ENCODE results near the gene NUCB2.
A peak's percentile ranks its signal among the peaks of the same experiment; 100 is the strongest.
"Not testable (repeated sequence)": the region's sequence is repeated elsewhere in the genome, so short reads cannot be mapped to it uniquely, and the experiment has no call there.

The NUCB2 gene

DNA sequence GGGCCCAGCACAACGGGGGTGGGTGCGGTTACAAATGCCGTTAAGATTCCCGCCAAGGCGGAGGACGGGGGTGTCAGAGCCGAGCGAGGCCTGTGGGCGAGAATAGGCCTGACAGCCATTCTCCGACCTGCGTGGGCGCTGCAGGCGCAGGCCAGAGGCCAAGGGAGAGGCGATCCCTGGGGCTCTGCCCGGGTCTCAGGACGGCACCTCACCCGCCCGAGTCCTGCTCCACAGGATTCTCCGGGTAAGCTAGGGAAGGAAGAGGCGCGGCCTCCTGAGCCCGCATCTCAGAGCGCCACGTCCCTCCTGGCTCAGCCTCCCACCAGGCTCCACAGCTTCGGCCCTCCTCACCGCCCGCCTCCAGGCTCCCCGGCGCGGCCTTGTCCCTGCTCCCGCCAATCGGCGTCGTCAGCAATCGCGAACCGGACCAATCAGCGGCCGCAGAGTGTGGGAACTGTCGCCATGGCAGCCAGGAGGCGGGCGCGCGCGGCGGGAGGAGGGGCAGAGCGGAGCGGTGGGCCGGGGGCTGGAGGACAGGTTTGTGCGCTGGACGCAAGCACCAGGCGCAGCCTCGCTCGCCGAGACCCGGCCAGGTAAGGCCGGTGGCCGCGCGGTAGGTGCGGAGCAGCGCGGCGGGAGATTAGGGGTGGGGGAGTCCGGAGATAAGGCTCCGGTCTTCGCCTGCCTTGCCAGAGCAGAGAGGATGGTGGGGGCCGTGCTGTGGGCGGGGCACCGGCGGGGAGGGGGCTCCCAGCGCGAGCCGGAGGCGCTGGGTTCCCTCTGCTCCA lies at the start of gene NUCB2:
Gene NUCB2 (plus strand): TSS at position 504 of the 788 bp plus-strand sequence. CDS start 18,585 bp downstream, outside the sequence.
- DNase-seq, result peak; percentile 98

DNA sequence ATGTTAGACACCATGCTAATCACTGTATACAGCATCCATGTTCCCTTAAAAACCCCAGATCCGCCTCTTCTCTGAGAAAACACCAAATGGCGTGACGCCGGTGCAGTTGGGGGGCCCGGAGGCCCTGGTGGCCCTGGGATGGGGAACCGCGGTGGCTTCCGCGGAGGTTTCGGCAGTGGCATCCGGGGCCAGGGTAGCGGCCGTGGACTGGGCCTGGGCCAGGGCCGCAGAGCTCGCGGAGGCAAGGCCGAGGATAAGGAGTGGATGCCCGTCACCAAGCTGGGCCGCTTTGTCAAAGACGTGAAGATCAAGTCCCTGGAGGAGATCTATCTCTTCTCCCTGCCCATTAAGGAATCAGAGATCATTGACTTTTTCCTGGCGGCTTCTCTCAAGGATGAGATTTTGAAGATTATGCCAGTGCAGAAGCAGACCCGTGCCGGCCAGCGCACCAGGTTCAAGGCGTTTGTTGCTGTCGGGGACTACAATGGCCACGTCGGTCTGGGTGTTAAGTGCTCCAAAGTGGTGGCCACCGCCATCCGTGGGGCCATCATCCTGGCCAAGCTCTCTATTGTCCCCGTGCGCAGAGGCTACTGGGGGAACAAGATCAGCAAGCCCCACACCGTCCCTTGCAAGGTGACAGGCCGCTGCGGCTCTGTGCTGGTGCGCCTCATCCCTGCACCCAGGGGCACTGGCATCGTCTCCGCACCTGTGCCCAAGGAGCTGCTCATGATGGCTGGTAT lies 48.2 kb upstream of the NUCB2 start:
- DNase-seq, result not testable (repeated sequence)

DNA sequence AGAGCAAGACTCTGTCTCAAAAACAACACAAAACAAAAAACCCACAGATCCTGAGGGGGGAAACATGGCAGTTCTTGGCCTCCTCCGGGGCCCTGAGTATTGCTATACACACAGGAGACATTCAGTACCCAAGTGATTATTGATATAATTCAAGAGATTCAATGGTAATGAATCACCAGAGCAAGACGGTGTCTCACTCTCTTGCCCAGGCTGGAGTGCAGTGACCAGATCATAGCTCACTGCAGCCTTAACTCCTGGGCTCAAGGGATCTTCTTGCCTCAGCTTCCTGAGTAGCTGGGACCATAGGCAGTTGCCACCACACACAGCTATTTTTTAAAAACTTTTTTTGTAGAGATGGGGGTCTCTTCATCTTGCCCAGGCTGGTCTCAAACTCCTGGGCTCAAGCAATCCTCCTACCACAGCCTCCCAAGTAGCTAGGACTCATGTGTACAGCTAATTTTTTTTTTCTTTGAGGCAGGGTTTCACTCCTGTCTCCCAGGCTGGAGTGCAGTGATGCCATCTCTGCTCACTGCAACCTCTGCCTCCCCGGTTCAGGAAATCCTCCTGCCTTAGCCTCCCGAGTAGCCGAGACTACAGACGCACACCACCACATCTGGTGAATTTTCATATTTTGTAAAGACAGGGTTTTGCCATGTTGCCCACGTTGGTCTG lies 46.9 kb upstream of the NUCB2 start:
- no peak for DNase-seq

GRCh38 chr11:17230867-17231851 lies 45.4 kb upstream of the NUCB2 start:
- no peak for DNase-seq

GRCh38 chr11:17233101-17233500 lies 43.4 kb upstream of the NUCB2 start:
- no peak for DNase-seq

DNA sequence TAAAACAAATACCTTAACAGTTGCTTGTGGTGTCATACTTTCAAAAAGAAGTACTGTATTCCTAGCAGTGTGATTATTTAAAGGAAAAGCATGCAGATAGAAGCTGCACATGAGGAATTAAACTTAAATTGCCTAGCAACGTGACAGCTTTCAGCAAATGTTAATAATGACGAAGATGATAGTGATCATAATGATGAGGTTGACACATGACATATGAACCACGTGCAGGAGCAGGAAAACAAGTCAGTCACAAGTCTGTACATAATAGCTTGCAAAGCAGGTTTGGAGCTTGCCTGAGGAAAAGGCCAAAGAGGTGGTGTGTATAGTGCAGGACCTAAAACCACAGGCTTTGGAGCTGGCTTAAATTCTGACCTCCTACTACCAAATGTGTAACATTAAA lies 38.2 kb upstream of the NUCB2 start:
- DNase-seq, result no peak

- not testable (repeated sequence) for DNase-seq
Observed at GRCh38 chr11:17239927-17240326, 36.6 kb upstream of the NUCB2 start.

- no peak for DNase-seq
Observed at GRCh38 chr11:17240780-17241179, 35.8 kb upstream of the NUCB2 start.

GRCh38 chr11:17242954-17243353 lies 33.6 kb upstream of the NUCB2 start:
- DNase-seq, result not testable (repeated sequence)

- no peak for DNase-seq
Observed at GRCh38 chr11:17244046-17244445, 32.5 kb upstream of the NUCB2 start.

GRCh38 chr11:17250561-17251350 lies 25.8 kb upstream of the NUCB2 start:
- no peak for DNase-seq

DNA sequence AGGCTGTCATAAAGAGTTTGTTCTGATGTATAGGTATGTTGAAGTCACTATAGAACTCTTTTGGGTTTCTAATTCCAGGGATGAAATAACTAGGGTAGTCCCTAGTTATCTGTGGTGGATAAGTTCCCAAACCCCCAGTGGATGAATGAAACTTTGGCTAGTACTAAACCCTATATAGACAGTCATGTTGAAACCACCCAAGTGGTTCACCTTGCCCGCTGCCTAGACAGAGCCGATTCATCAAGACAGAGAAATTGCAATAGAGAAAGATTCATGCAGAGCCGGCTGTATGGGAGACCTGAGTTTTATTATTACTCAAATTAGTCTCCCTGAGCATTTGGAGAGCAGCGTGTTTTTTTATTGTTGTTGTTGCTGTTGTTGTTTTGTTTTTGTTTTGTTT lies 23.8 kb upstream of the NUCB2 start:
- no peak for DNase-seq

GRCh38 chr11:17256512-17256911 lies 20.0 kb upstream of the NUCB2 start:
- no peak for DNase-seq

DNA sequence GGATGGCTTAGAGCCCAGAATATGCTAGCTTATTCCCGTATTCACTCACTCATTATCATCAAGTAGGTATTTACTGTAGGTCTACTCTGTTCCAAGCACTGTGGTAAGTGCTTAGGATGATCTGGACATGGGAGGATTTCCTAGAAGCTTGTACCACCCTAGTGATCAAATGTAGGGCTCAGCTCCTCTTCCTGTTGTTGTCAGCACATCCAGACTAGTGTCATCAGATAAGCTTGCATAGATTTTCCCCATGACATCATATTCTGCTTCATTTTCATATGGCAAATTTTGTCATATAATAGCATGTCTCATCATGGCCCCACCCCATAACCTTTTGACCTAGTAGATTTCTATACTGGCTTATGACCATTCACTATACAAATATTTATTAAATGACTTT lies 19.3 kb upstream of the NUCB2 start:
- DNase-seq, result no peak

- DNase-seq, result no peak
Observed at GRCh38 chr11:17258670-17259069, 17.9 kb upstream of the NUCB2 start.

DNA sequence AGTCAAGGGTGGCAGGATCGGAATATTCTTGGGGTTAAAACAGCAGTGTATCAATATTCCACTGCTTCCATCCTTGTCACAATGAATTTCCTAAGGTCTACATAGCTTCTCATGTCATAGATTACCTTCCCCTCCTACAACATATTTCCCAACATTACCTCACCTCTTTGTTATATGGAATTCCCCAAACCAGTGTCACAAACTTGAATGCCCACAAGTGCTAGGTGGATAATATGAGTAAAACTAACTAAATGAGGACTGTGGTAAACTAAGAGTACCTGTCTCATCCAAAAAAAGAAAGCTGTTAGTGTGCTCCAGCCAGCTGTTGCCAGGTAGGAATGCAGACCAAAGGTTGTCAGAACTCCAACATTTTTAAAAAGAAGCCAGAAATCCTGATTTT lies 17.0 kb upstream of the NUCB2 start:
- DNase-seq, result no peak

DNA sequence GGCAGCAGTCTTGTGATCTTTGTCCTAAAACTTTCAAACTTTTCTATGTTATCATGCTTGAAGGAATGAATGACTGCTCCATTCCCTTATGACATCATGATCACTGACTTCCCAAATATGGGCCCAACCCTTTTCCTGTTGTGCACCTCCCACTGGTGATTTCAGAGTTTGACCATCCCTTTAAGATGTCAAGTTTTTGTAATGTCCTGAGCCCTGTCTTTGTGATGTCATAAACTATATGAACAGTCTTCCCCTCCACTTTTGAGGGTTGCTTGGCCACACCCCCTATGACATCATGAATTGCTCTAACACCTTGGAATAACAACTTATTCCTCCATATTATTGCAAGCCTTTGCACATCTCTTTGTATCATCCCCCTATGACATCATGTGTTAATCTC lies 16.5 kb upstream of the NUCB2 start:
- no peak for DNase-seq

GRCh38 chr11:17263769-17264168 lies 12.8 kb upstream of the NUCB2 start:
- DNase-seq, result no peak

DNA sequence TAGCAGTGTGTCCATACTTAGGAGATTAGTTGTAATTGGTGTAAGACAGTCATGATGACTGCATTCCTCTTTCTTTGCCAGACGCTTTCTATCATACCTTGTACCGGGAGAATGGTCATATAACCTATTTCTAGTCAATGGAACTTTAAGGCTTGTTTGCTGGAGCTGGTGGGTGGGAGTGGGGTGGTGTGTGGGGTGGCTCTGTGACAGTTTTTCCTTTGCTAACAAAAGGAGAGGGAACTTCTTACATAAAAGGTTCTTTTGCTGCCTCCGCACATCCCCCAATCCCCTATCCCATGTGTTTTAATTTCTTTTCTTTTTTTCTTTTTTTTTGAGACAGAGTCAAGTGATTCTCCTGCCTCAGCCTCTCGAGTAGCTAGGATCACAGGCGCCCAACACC lies 9.8 kb upstream of the NUCB2 start:
- no peak for DNase-seq

- DNase-seq, result no peak
Observed at GRCh38 chr11:17267576-17267975, 9.0 kb upstream of the NUCB2 start.

DNA sequence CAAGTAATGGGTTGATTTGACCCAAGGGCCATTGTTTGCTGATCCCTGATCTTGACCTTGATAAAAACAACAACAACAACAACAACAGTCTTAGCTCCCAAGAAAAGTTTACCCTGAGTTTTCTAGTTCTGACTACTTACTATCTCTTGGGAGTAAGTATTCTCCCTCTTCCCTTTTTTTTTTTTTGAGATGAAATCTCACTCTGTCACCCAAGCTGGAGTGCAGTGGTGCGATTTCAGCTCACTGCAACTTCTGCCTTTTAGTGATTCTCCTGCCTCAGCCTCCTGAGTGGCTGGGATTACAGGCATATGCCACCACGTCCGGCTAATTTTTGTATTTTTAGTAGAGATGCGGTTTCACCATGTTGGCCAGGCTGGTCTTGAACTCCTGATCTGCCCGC lies 8.0 kb upstream of the NUCB2 start:
- DNase-seq, result not testable (repeated sequence)

- no peak for DNase-seq
Observed at GRCh38 chr11:17268902-17269301, 7.6 kb upstream of the NUCB2 start.
